ENCODE data around the gene SMG7. TPM values are rescaled to one million over a fixed set of nuclear protein-coding genes. Genes with fewer than 3 reads are reported as not detected.

SMG7 gene
- total and polyA plus RNA-seq, 8 donors, result 13.4 to 44.9 (median 29.1) TPM

GRCh38 chr1:183460596-183460995, 11.7 kb upstream of the SMG7 start:
- Histone ChIP-seq H3K36me3 (no peaks in the 10 kb centered on the region), H3K27ac (no peak overlapping the region), H3K4me1 (peaks cover 0 to 17% (median 5%) of the 10 kb centered on the region in 4 donors), H3K27me3 (peaks cover 0 to 17% (median 0%) of the 10 kb centered on the region in 3 donors), H3K9me3 (no peaks in the 10 kb centered on the region), H3K4me3 (no peak overlapping the region)
- WGBS, 5 donors, result 41 to 63% (median 53%) methylated on average over 2 of the region's 2 CpGs
- TF ChIP-seq CTCF (IDR thresholded peaks at IDR 0.05) (no peak), EP300 (IDR thresholded peaks at IDR 0.05) (no peak), POLR2A (IDR thresholded peaks at IDR 0.05) (no peak), POLR2AphosphoS5 (IDR thresholded peaks at IDR 0.05) (no peak)
- DNase-seq, result no peak
- intact Hi-C loops (cut with DNase I; ENCODE audit: low total_unique reads), result no loop called here

- intact Hi-C loops (cut with DNase I; ENCODE audit: low total_unique reads), result no loop called here
- 52 to 60% (median 58%) methylated on average over 1 of the region's 1 CpG for WGBS, 5 donors
- DNase-seq, result peak in 1 of 2 donors; percentile 63
- Histone ChIP-seq H3K4me3 (no peak overlapping the region), H3K36me3 (no peaks in the 10 kb centered on the region), H3K27ac (no peak overlapping the region), H3K27me3 (peaks cover 0 to 17% (median 0%) of the 10 kb centered on the region in 3 donors), H3K4me1 (peaks cover 0 to 17% (median 5%) of the 10 kb centered on the region in 4 donors), H3K9me3 (no peaks in the 10 kb centered on the region)
- TF ChIP-seq CTCF (IDR thresholded peaks at IDR 0.05) (no peak), POLR2AphosphoS5 (IDR thresholded peaks at IDR 0.05) (peak in 1 of 3 donors; percentile 7)
Measured at GRCh38 chr1:183461350-183461749, 10.9 kb upstream of the SMG7 start.

- Histone ChIP-seq H3K27me3 (peaks cover 0 to 8% (median 0%) of the 10 kb centered on the region in 3 donors), H3K9me3 (no peaks in the 10 kb centered on the region), H3K27ac (no peak overlapping the region), H3K36me3 (no peaks in the 10 kb centered on the region), H3K4me3 (no peak overlapping the region), H3K4me1 (peaks cover 0 to 17% (median 5%) of the 10 kb centered on the region in 4 donors)
- no peak for DNase-seq
- intact Hi-C loops (cut with DNase I; ENCODE audit: low total_unique reads), result no loop called here
- WGBS, 5 donors, result 71 to 81% (median 72%) methylated on average over 2 of the region's 2 CpGs
- TF ChIP-seq POLR2AphosphoS5 (IDR thresholded peaks at IDR 0.05) (no peak), POLR2A (IDR thresholded peaks at IDR 0.05) (no peak), CTCF (IDR thresholded peaks at IDR 0.05) (no peak), EP300 (IDR thresholded peaks at IDR 0.05) (no peak)
Measured at GRCh38 chr1:183463566-183463965, 8.7 kb upstream of the SMG7 start.

- Histone ChIP-seq H3K9me3 (no peaks in the 10 kb centered on the region), H3K27me3 (peaks cover 0 to 8% (median 0%) of the 10 kb centered on the region in 3 donors), H3K4me3 (no peak overlapping the region), H3K36me3 (no peaks in the 10 kb centered on the region), H3K27ac (no peak overlapping the region), H3K4me1 (peaks cover 0 to 10% (median under 1%) of the 10 kb centered on the region in 4 donors)
- intact Hi-C loops (cut with DNase I; ENCODE audit: low total_unique reads), result no loop called here
- no peak for DNase-seq
- TF ChIP-seq EP300 (IDR thresholded peaks at IDR 0.05) (no peak), POLR2AphosphoS5 (IDR thresholded peaks at IDR 0.05) (no peak), POLR2A (IDR thresholded peaks at IDR 0.05) (no peak), CTCF (IDR thresholded peaks at IDR 0.05) (no peak)
- 47 to 62% (median 52%) methylated on average over 2 of the region's 2 CpGs for WGBS, 5 donors
Measured at GRCh38 chr1:183466781-183467180, 5.5 kb upstream of the SMG7 start.
